ENCODE results near the gene COQ8B.
A peak's percentile ranks its signal among the peaks of the same experiment; 100 is the strongest.

The COQ8B gene

DNA sequence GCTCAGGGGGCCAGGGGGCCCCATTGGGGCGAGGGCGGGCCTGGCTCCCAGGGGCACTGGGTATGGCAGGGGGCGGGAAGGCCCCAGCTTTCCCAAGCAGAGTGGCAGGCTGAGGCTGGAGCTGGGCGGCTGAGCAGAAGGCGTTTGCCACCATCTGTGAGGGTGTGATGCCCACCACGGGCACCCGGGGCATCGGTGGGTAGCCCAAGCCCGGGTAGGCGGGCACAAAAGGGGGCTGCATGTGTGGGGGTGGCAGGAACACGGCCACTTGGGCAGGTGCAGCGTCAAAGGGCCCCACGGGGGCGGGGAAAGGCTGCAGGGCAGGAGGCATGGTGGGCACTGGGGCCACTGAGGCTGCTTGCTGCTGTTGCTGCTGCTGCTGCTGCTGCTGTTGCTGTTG is 49.1 kb downstream of the COQ8B start:
- no peak for DNase-seq (ENCODE audit: low read depth)
- TF ChIP-seq, protein P1, sequence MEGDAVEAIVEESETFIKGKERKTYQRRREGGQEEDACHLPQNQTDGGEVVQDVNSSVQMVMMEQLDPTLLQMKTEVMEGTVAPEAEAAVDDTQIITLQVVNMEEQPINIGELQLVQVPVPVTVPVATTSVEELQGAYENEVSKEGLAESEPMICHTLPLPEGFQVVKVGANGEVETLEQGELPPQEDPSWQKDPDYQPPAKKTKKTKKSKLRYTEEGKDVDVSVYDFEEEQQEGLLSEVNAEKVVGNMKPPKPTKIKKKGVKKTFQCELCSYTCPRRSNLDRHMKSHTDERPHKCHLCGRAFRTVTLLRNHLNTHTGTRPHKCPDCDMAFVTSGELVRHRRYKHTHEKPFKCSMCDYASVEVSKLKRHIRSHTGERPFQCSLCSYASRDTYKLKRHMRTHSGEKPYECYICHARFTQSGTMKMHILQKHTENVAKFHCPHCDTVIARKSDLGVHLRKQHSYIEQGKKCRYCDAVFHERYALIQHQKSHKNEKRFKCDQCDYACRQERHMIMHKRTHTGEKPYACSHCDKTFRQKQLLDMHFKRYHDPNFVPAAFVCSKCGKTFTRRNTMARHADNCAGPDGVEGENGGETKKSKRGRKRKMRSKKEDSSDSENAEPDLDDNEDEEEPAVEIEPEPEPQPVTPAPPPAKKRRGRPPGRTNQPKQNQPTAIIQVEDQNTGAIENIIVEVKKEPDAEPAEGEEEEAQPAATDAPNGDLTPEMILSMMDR (conservative IDR thresholded peaks at IDR 0.05; ENCODE audit: low read depth, low read length): no peak
- H3K4me3 ChIP-seq (ENCODE audit: low read length): no peak overlapping the region

DNA sequence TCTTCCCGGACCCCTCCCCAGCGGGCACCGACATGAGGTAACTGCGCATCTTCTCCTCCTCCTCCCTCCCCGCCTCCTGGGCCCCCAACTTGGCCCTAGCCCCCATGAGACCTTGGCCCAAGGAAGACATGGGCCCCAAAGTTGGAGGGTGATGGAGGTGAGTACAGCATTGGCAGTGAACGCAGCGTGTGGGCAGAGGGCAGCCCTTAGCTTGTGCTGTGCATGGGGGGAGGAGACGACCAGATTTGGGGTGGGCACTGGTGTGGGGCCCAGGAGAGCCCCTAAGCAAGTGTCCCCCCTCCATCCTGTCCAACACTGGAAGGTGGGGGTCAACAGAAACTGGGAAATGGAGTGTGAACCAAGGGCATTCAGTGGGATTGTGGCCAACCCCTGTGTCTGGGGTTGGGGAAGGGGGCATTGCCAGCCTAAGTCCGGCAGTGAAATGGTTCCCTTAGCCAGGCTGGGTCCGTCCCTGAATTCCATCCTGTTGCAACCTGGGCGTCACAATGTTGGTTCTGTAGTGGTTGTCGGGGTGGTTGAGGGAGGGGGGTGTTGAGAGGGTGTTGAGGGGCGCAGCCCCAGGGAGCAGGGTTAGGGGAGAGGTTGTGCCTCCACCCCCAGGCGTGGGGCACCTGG is 49.8 kb downstream of the COQ8B start:
- H3K4me3 ChIP-seq (ENCODE audit: low read length): no peak overlapping the region
- TF ChIP-seq, protein P1 (conservative IDR thresholded peaks at IDR 0.05; ENCODE audit: low read depth, low read length): no peak
- DNase-seq (ENCODE audit: low read depth): no peak

DNA sequence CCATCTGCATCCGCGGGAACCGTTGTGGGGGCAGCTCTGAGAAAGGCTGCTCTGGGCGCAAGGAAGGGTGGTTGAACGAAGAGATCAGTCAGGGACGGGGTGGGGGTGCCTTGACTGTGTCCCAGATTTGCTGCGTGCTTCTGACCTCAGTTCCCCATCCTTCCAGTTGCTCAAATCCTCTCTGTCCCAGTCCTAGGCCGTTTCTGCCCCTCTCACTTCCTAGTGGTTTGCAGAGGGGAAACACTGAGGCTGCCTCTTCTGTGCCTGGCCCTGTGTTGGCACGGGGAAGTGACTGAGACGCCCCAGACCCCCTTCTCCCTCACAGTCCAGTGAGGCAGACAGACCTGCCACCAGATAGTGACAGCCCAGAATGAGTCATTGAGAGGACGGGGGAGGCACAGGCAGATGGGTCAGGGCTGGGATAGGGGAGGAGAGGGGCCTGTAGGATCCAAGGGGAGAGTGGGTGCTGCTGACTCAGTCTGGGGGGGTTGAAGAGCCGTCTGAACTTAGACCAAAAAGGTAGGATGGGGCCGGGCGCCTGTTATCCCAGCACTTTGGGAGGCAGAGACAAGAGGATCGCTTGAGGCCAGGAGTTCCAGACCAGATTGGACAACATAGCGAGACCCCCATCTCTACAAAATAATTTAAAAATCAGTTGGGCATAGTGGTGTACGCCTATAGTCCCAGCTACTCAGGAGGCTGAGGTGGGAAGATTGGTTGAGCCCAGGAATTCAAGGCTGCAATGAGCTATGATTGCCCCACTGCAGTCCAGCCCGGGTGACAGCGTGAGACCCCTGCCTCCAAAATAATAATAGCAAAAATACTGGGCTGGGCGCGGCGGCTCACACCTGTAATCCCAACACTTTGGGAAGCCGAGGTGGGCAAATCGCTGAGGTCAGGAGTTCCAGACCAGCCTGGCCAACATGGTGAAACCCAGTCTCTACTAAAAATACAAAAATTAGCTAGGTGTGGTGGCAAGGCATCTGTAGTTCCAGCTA is 52.7 kb downstream of the COQ8B start:
- TF ChIP-seq, protein P1 (conservative IDR thresholded peaks at IDR 0.05; ENCODE audit: low read depth, low read length): no peak
- H3K4me3 ChIP-seq (ENCODE audit: low read length): peak overlapping the region; percentile 58
- no peak for DNase-seq (ENCODE audit: low read depth)

DNA sequence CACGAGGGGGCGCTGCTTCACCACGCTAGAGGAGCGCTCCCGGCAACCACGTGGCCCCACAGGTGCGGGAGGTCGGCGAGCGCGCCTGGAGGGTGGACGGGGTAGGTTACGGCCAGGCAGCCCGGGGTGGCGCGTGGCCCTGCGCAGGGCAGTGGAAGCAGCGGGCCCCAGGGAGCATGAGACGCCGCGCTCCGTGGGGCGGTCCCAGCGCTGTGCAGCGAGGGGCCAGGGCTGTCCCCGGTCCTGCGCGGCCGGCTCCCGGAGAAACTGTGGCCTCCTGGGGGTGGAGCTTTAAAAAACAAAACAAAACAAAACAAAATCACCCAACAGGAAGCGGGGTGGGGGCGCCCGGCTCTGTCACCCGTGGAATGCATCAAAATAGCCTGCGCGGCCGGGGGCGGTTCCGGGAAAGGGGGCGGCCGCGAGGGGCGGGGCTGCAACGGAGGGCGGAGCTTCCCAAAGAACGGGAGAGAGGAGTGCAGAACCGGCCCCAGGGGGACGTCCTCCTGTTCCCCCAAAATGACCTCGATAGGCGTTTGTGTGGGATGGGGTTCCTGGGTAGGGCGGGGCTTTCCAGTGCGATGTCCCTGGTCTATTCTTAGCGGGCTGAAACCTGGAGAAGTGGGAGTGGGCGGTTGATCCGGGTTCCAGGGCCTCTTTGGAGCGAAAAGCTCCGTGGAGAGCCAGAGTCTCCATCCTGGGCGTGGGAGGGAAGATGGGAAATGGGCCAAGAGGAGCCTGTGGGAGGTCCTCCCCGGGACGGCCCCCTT is 53.6 kb downstream of the COQ8B start:
- no peak for DNase-seq (ENCODE audit: low read depth)
- TF ChIP-seq, protein P1 (conservative IDR thresholded peaks at IDR 0.05; ENCODE audit: low read depth, low read length): peak; percentile 86
- H3K4me3 ChIP-seq (ENCODE audit: low read length): peak overlapping the region; percentile 58

DNA sequence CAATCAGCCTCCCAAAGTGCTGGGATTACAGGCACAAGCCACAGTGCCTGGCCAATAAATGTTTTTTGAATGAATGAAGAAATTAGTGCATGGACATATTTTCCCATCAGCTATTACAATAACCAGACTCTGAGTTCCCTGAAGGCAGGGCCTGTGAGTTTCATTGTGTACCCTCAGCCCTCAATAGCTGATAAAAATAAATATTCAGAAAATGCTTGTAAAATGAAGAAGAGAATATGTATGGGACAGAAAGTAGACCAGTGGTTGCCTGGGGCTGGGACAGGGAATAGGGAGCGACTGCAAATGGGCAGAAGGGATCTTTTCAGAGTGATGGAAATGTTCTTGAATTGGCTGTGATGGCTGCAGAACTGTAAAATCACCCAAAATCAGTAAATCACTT is 55.1 kb downstream of the COQ8B start:
- no peak for DNase-seq (ENCODE audit: low read depth)
- H3K4me3 ChIP-seq (ENCODE audit: low read length): no peak overlapping the region
- TF ChIP-seq, protein P1 (conservative IDR thresholded peaks at IDR 0.05; ENCODE audit: low read depth, low read length): no peak

DNA sequence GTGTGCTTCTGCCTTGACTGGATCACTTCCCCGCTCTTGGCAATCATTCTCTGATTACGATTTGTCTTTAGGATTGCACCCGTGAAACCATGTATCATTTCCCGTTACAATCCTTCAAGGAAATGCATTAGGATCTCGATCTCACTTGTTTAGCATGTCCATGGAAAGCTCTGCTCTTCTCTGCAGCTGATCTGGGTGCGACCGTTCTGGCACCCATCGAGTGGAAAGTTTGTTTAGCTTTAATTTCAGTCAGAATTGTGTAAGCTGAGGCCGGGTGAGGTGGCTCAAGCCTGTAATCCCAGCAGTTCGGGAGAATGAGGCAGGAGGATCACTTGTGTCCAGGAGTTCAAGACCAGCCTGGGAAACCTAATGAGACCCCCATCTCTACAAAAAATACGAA is 57.1 kb downstream of the COQ8B start:
- DNase-seq (ENCODE audit: low read depth): no peak
- no peak overlapping the region for H3K4me3 ChIP-seq (ENCODE audit: low read length)
- TF ChIP-seq, protein P1 (conservative IDR thresholded peaks at IDR 0.05; ENCODE audit: low read depth, low read length): no peak

Measured in retinal pigment epithelial cell (primary cell).